ENCODE measurements around the gene PCGF1. TPM values are rescaled to one million over a fixed set of nuclear protein-coding genes. Genes with fewer than 3 reads are reported as not detected.

The PCGF1 gene
- total and polyA plus RNA-seq, 4 donors: 3.3 to 12.5 (median 10.9) TPM

- 14% methylated on average over 26 of the region's 26 CpGs for WGBS
- TF ChIP-seq MAX (IDR thresholded peaks at IDR 0.05) (no peak), HNF4A (conservative IDR thresholded peaks at IDR 0.05) (no peak), RAD21 (IDR thresholded peaks at IDR 0.05) (no peak), NR2F2 (IDR thresholded peaks at IDR 0.05) (no peak), RXRA (IDR thresholded peaks at IDR 0.05) (no peak), JUND (IDR thresholded peaks at IDR 0.05) (no peak), TAF1 (conservative IDR thresholded peaks at IDR 0.05) (no peak), GABPA (IDR thresholded peaks at IDR 0.05 in 1 of 2, conservative IDR thresholded peaks at IDR 0.05 in 1 of 2) (no peak), FOXA1 (IDR thresholded peaks at IDR 0.05) (no peak), SP1 (IDR thresholded peaks at IDR 0.05) (no peak), EGR1 (IDR thresholded peaks at IDR 0.05; ENCODE audit: low read depth in 2 of 2) (no peak), REST (IDR thresholded peaks at IDR 0.05) (no peak), YY1 (IDR thresholded peaks at IDR 0.05) (no peak), HNF4G (IDR thresholded peaks at IDR 0.05) (no peak), FOXA2 (IDR thresholded peaks at IDR 0.05) (no peak)
- TF ChIP-seq, protein P1, sequence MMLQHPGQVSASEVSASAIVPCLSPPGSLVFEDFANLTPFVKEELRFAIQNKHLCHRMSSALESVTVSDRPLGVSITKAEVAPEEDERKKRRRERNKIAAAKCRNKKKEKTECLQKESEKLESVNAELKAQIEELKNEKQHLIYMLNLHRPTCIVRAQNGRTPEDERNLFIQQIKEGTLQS (IDR thresholded peaks at IDR 0.05): no peak
- TF ChIP-seq, protein P2, sequence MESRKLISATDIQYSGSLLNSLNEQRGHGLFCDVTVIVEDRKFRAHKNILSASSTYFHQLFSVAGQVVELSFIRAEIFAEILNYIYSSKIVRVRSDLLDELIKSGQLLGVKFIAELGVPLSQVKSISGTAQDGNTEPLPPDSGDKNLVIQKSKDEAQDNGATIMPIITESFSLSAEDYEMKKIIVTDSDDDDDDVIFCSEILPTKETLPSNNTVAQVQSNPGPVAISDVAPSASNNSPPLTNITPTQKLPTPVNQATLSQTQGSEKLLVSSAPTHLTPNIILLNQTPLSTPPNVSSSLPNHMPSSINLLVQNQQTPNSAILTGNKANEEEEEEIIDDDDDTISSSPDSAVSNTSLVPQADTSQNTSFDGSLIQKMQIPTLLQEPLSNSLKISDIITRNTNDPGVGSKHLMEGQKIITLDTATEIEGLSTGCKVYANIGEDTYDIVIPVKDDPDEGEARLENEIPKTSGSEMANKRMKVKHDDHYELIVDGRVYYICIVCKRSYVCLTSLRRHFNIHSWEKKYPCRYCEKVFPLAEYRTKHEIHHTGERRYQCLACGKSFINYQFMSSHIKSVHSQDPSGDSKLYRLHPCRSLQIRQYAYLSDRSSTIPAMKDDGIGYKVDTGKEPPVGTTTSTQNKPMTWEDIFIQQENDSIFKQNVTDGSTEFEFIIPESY (IDR thresholded peaks at IDR 0.05): no peak
- TF ChIP-seq, protein P3, sequence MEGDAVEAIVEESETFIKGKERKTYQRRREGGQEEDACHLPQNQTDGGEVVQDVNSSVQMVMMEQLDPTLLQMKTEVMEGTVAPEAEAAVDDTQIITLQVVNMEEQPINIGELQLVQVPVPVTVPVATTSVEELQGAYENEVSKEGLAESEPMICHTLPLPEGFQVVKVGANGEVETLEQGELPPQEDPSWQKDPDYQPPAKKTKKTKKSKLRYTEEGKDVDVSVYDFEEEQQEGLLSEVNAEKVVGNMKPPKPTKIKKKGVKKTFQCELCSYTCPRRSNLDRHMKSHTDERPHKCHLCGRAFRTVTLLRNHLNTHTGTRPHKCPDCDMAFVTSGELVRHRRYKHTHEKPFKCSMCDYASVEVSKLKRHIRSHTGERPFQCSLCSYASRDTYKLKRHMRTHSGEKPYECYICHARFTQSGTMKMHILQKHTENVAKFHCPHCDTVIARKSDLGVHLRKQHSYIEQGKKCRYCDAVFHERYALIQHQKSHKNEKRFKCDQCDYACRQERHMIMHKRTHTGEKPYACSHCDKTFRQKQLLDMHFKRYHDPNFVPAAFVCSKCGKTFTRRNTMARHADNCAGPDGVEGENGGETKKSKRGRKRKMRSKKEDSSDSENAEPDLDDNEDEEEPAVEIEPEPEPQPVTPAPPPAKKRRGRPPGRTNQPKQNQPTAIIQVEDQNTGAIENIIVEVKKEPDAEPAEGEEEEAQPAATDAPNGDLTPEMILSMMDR (IDR thresholded peaks at IDR 0.05; ENCODE audit: low read depth, low read length, missing input control): no peak
- Histone ChIP-seq H3K4me1 (ENCODE audit: control insufficient read depth in 4 of 4, insufficient read depth in 4 of 4, low read length in 3 of 4) (peaks cover 5 to 16% (median 9%) of the 10 kb centered on the region in 4 donors), H3K9me3 (ENCODE audit: control insufficient read depth in 4 of 4, low read length in 3 of 4) (no peaks in the 10 kb centered on the region), H3K36me3 (ENCODE audit: control insufficient read depth in 4 of 4, insufficient read depth in 3 of 4, low read depth in 1 of 4, low read length in 3 of 4) (no peaks in the 10 kb centered on the region), H3K4me3 (ENCODE audit: low read depth in 1 of 3, low read length in 3 of 3) (peak overlapping the region; percentile 24 to 58 (median 56)), H3K9ac (ENCODE audit: low read depth in 1 of 2, low read length in 2 of 2) (peak overlapping the region in 1 of 2 donors; percentile 47), H3K27ac (ENCODE audit: low read depth in 1 of 2, low read length in 2 of 2) (no peak overlapping the region), H3K27me3 (ENCODE audit: control insufficient read depth in 4 of 4, insufficient read depth in 4 of 4, low read length in 3 of 4) (no peaks in the 10 kb centered on the region)
- no peak for DNase-seq (ENCODE audit: low spot score)
Observed at GRCh38 chr2:74548285-74548899, 40.9 kb upstream of the PCGF1 start.
